Urinary bladder (tissue), 4 donors: ENCODE measurements around the gene CPED1. TPM values are rescaled to one million over a fixed set of nuclear protein-coding genes. Genes with fewer than 3 reads are reported as not detected.
"Not testable (repeated sequence)": the region's sequence is repeated elsewhere in the genome, so short reads cannot be mapped to it uniquely, and the experiment has no call there.

Experiments
- DNase-seq: peaks from one replicate; pipeline ENCODE4 v3.0.0-alpha.2; 2015; ENCODE audit errors: extremely low spot score
- H3K27ac ChIP-seq: one replicate; pipeline ENCODE4 v1.5.1; 2013; ENCODE audit warnings: low read depth, mild to moderate bottlenecking, moderate library complexity
- H3K36me3 ChIP-seq: one replicate; pipeline ENCODE4 v1.6.1; 2013; ENCODE audit warnings: mild to moderate bottlenecking, moderate library complexity; ENCODE audit not compliant: insufficient read depth
- H3K4me1 ChIP-seq: one replicate; pipeline ENCODE4 v1.6.1; 2013; ENCODE audit warnings: mild to moderate bottlenecking, moderate library complexity; ENCODE audit not compliant: insufficient read depth
- H3K4me3 ChIP-seq: one replicate; pipeline ENCODE4 v1.5.1; 2013; ENCODE audit warnings: low read depth, low read length
- WGBS: extraction: QIAGEN DNeasy Blood & Tissue Kit; methylation state at CpG from one replicate; pipeline ENCODE4 v1.1.7; 2013; 5-methylcytosine and 5-hydroxymethylcytosine counted together
- polyA plus RNA-seq: library from polyadenylated mRNA; stranded (reverse); fragments of 200-250 nt; gene quantifications from one replicate; pipeline ENCODE4 v1.2.3, GENCODE V29; 2013
- total RNA-seq: library from RNA; depleted of rRNA; stranded (reverse); fragments of >200 nt; gene quantifications from one replicate; pipeline ENCODE4 v1.2.3, GENCODE V29; 2014
- donor health status: healthy with polysubstance abuse.
- donor health status: healthy.

The CPED1 gene
- total and polyA plus RNA-seq, 2 donors = 33.4 to 78.4 TPM

DNA sequence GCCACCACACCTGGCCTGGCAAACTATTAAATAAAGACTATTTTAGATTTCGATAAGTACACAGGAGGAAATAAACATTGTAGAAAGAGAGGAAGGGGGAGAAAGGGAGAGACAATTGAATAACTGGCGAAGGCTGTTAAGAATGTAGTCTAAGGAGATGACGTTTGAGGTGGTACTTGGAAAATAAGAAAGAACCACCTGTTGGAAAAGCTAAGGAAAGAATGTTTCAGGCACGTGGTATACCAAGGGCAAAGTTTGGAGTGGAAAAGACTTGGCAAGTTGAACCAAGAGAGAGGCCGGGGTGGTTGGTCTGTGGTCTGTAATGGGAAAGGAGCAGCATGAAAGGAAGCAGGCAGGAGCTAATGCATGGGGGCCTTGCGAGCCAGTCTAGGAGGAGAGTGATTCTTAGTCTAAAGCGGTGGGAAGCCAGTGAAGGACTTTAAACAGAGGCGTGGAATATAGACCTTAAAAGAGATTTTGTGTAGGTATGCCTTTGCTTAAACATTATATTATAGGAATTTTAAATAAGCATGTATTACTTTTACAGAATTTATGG lies 28.5 kb upstream of the CPED1 start:
- Histone ChIP-seq H3K27ac (no peak overlapping the region), H3K4me3 (no peak overlapping the region), H3K36me3 (peaks cover under 1% of the 10 kb centered on the region), H3K4me1 (no peaks in the 10 kb centered on the region)
- WGBS = 88% methylated on average over 8 of the region's 8 CpGs
- no peak for DNase-seq

DNA sequence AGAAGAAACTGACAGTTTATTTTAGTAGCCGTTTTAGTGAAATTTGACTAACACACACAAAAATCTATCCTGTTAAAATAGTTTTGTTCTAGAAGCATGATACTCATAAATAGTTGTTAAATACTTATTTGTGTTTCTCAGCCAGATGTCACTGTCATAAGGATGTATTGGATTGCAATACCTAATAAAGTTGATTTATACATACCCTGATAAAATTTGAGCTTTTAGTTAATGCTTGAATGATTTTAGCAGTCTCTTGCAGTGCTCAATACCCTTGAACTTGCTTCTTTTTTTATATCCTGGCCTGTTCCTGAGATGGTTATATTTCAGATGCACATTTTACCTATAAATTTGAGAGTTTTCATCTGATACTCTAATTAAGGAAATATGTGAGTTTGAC lies 27.8 kb upstream of the CPED1 start:
- no peak for DNase-seq

DNA sequence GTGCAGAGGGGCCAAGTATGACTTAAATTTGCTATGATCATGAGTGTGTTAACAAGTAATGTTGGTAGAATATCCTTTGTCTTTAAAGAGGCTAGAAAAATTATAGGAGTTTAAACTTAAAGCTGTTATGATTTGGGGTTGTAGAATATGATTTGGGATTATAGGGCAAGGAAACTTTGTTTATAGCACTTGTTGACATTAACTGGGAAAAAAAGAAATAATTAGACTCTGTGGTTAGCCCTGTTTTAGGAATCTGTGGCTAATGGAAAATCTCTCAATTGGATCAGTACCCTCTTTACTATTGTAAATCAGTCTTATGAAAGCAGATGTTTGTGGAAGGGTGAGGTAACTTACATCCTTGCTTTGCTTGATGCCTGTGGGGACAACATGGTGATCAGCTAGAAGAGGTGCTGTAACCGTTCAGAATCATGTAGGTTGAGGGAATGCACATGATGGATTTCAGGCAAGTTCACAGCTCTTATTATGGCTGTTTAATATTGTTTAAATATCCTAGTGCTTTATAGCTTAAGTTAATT lies 26.8 kb upstream of the CPED1 start:
- H3K36me3 ChIP-seq = no peaks in the 10 kb centered on the region
- 44% methylated on average over 1 of the region's 1 CpG for WGBS
- no peak overlapping the region for H3K27ac ChIP-seq
- no peak overlapping the region for H3K4me3 ChIP-seq
- no peaks in the 10 kb centered on the region for H3K4me1 ChIP-seq
- no peak for DNase-seq

More for the DNA sequence above, 27.8 kb upstream of the CPED1 start:
- 57% methylated on average over 1 of the region's 1 CpG for WGBS
- no peaks in the 10 kb centered on the region for H3K36me3 ChIP-seq
- no peak overlapping the region for H3K4me3 ChIP-seq
- no peaks in the 10 kb centered on the region for H3K4me1 ChIP-seq
- no peak overlapping the region for H3K27ac ChIP-seq

DNA sequence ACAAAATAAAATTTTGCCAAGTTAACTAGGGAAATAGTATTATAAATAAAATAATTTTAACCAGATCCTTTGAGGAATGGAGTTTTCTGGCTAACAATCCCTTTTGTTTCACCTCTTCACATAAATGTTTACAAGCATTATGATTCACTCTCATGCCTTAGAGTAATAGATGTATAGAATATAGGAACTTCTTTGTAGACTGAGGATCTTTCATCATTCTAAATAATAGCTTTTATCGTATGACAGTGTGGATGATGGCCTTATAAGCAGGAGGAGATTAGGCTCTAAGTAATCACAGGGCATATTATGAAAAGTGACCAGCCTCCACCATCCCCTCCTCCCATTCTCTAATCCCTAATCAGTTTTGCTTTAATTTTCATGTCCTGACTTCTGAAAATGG lies 24.4 kb upstream of the CPED1 start:
- Histone ChIP-seq H3K4me3 (no peak overlapping the region), H3K4me1 (no peaks in the 10 kb centered on the region), H3K27ac (no peak overlapping the region), H3K36me3 (peaks cover 4% of the 10 kb centered on the region)
- DNase-seq = no peak
- WGBS = 81% methylated on average over 1 of the region's 1 CpG

DNA sequence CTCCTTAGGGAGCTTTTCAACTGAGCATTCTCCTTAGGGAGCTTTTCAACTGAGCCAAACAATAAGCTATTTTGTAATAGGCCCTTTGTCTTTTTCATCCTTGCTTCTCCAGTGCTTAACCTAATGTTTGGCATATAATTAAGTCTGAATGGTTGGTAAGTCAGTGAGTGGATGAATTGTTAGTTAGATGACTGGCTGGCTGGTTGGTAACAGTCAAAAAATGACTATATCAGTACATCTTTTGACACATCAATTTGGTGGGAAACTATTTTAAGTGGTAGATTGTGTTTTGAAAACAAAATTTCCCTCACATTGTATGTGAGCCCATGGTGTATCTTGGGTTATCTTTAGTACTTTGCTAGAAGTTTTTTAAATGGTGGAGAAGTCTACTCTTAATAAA lies 21.6 kb upstream of the CPED1 start:
- no peak for DNase-seq
- Histone ChIP-seq H3K4me3 (no peak overlapping the region), H3K36me3 (peaks cover 5% of the 10 kb centered on the region), H3K27ac (no peak overlapping the region), H3K4me1 (no peaks in the 10 kb centered on the region)

DNA sequence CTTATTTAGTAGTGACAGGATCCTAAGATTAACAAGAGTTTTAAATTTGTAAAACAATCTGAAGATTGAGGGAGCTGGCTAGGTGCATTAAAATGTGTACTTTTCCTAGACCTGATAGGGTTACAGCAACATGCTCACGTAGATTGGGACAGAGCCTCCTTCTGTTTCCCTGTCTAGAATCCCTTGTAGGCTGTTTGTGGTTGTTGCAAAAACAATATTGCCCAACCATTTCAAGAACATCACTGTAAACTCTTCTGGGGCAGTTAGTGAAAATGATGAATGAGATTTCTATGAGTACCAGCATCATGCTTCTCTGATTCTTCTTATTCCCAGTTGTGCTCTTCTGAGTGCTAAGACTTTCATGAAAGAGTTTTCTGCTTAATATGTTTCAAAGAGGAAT lies 14.7 kb upstream of the CPED1 start:
- 96% methylated on average over 1 of the region's 1 CpG for WGBS
- no peak overlapping the region for H3K4me3 ChIP-seq
- peaks cover 3% of the 10 kb centered on the region for H3K36me3 ChIP-seq
- no peaks in the 10 kb centered on the region for H3K4me1 ChIP-seq
- no peak overlapping the region for H3K27ac ChIP-seq
- no peak for DNase-seq

DNA sequence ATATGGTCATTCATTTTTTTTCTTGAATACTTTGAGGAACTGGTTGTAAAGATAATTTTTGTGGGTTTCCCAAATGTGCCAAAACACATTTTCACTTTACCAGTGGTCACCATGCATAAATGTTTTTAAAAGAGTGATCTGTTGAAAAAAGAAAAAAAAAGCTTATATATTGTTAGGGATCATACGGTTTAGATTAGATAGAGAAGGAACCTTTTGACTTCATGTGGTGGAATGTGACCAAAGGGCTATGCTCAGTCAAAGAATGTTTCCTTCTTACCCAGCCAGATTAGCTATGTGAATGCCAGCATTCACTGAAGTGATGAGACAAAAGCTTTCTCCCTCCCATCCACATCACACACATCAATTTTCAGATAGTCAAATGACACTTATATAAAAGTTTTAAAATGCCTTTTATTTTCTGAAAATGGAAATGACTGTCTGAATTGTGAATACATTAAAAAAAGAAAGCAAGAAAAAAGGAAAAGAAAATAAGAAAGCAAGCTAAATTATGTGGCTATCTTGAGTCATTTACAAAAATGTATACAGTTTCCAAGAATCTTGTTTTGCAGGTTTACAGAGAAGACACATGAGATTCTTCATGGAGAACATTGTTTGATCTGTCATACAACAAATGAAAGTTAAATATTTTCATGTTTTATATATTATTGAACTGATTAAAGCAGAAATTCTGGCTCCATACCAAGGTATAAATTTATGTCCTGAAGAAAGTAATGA lies 8.6 kb upstream of the CPED1 start:
- Histone ChIP-seq H3K36me3 (no peaks in the 10 kb centered on the region), H3K27ac (no peak overlapping the region), H3K4me3 (no peak overlapping the region), H3K4me1 (no peaks in the 10 kb centered on the region)
- WGBS = 18% methylated on average over 1 of the region's 1 CpG
- no peak for DNase-seq

DNA sequence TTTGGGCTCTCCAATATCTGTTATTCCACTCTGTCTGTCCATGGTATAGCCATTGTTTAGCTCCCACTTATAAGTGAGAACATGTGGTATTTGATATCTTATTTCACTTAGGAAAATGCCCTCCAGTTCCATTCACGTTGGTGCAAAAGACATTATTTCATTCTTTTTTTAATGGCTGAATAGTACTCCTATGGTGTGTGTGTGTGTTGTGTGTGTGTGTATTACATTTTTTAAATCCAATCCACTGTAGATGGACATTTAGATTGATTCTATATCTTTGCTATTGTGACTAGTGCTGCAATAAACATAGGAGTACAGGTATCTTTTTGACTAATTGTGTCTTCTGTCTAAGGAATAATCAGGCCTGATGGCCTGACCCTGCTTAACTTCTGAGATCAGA lies 7.4 kb upstream of the CPED1 start:
- WGBS = 79% methylated on average over 1 of the region's 1 CpG
- Histone ChIP-seq H3K27ac (no peak overlapping the region), H3K4me1 (no peaks in the 10 kb centered on the region), H3K4me3 (no peak overlapping the region), H3K36me3 (no peaks in the 10 kb centered on the region)
- DNase-seq = no peak

DNA sequence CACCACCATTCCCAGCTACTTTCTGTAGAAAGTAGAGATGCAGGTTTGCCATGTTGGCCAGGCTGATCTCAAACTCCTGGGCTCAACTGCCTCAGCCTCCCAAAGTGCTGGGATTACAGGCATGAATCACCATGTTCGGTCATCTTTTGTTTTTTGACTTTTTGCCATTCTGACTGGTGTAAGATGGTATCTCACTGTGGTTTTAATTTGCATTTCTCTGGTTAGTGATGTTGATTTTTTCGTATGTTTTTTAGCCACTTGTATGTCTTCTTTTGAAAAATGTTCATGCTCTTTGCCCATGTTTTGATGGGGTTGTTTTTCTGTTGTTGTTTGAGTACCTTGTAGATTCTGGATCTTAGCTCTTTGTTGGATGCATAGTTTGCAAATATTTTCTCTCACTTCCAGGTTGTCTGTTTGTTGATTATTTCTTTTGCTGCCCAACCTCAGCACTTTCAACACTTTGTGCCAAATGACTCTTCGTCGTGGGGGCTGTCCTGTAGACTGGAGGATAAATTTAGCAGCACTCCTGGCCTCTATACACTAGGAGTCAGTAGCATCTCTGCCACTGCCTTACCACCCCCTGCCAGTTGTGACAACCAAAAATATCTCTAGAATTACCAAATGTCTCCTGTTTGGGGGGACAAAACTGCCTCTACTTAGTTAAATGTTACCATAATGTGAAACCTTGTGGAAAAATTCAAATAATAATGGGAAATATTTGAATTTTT lies 6.5 kb upstream of the CPED1 start:
- Histone ChIP-seq H3K36me3 (no peaks in the 10 kb centered on the region), H3K4me3 (no peak overlapping the region), H3K4me1 (no peaks in the 10 kb centered on the region), H3K27ac (no peak overlapping the region)
- DNase-seq = no peak
- WGBS = 77% methylated on average over 4 of the region's 4 CpGs

DNA sequence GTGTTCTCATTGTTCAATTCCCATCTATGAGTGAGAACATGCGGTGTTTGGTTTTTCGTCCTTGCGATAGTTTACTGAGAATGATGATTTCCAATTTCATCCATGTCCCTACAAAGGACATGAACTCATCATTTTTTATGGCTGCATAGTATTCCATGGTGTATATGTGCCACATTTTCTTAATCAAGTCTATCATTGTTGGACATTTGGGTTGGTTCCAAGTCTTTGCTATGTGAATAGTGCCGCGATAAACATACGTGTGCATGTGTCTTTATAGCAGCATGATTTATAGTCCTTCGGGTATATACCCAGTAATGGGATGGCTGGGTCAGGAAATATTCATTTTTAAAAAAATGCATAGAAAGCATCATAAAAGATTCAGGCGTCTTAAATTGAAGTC lies 4.9 kb upstream of the CPED1 start:
- not testable (repeated sequence) for H3K36me3 ChIP-seq, DNase-seq, H3K27ac ChIP-seq, H3K4me3 ChIP-seq, H3K4me1 ChIP-seq
- WGBS = 93% methylated on average over 5 of the region's 8 CpGs

DNA sequence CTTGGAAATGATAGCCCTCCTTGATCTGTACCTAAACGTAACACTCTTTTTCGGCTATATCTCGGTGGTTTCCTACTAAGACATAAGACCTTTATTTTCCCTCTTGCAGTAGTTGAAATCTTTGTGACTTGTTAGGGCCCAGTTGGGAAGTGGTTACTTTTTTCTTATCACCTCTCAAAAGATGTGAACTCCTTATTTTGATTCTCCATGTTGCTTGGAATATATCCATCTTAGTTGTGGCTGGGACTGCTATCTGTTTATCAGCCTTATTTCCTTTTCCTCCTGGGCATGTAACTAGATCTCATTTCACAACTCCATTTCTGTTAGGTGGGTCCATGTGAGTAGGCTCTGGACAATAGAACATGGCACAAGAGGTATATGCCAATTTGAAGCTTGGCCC lies 4.1 kb upstream of the CPED1 start:
- WGBS = 94% methylated on average over 3 of the region's 3 CpGs
- H3K4me3 ChIP-seq = no peak overlapping the region

DNA sequence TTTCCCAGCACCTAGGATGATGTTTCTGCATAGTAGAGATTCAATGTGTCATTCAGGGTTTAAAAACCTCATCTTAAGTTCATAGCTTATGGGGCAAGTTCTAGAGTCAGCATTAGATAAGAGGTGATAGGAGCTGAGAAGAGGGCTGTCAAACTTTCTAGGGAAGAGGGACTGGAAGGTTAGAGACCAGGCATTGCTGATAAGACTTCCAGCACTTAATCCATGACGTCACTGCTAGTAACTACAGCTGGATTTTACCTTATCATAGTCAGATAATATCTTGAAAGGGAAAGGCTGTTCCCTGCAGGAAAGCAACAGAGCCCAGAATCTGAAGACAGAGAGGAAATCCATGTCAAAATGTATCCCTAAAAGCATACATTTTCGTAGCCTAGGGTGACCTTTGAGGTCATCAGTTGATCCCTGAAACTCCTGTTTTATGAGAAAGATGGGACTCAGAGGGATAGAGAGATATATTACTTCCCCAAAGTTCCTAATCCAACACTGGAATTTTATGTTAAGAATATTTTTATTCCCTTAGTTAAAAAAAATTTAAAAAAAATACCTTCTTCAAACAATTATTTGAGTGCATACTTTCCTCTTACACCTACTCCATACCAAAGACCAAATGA lies 3.3 kb upstream of the CPED1 start:
- Histone ChIP-seq H3K4me3 (no peak overlapping the region), H3K36me3 (no peaks in the 10 kb centered on the region), H3K27ac (no peak overlapping the region), H3K4me1 (no peaks in the 10 kb centered on the region)
- WGBS = 26% methylated on average over 2 of the region's 2 CpGs
- DNase-seq = no peak

More for the DNA sequence above, 4.1 kb upstream of the CPED1 start:
- Histone ChIP-seq H3K27ac (no peak overlapping the region), H3K36me3 (no peaks in the 10 kb centered on the region), H3K4me1 (no peaks in the 10 kb centered on the region)
- DNase-seq = no peak

DNA sequence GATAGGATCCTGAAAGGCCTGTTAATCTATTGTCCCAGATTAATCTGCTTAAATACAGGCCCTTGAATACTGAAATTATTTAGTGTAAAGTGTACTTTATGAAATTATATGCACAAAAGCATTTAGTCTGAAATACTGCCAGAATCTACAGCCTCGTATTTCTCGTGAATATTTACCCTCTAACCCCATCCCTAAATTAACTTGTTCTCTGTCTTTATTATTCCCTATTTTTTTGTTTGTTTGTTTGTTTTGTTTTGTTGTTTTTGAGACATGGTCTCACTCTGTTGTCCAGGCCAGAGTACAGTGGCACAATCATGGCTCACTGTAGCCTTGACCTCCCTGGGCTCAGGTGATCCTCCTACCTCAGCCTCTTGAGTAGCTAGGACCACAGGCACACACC lies 2.7 kb upstream of the CPED1 start:
- Histone ChIP-seq H3K4me3 (no peak overlapping the region), H3K36me3 (no peaks in the 10 kb centered on the region), H3K27ac (no peak overlapping the region), H3K4me1 (no peaks in the 10 kb centered on the region)
- no peak for DNase-seq
- whole genome bisulfite sequencing = 92% methylated on average over 2 of the region's 2 CpGs

DNA sequence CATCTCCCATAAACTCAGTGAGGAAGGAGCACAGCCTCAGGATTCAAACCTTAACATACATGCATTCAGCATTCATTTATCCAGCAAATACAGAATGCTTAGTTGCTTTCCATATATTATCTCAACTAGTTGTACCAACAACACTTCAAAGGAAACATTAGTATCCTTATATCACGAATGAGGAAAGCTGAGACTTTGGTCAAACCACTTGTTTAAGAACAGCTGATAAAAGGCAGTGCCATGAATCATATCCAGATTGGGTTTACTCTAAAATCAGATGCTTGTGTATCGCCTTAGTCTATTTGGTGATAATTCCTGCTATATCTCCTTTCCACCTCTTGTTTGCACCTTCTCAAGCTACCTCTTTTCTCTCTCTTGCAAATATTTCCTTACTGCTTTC lies 1.9 kb upstream of the CPED1 start:
- Histone ChIP-seq H3K36me3 (no peaks in the 10 kb centered on the region), H3K4me3 (no peak overlapping the region), H3K27ac (no peak overlapping the region), H3K4me1 (no peaks in the 10 kb centered on the region)
- 88% methylated on average over 2 of the region's 2 CpGs for WGBS
- no peak for DNase-seq
